ENCODE measurements around the gene RELT.

The RELT gene

GRCh38 chr11:73393479-73394415 lies 17.5 kb downstream of the RELT start:
- peak; percentile 88 for DNase-seq (ENCODE audit: low spot score)
- TF ChIP-seq CTCF (IDR thresholded peaks at IDR 0.05; ENCODE audit: borderline replicate concordance, control extremely low read depth, extremely low read depth, insufficient read depth, missing control alignments), result peak; percentile 68
- in situ Hi-C loops (cut with MboI; ENCODE audit: low sequenced_read_pairs, unreplicated experiment), result no loop called here

- in situ Hi-C loops (cut with MboI; ENCODE audit: low sequenced_read_pairs, unreplicated experiment), result no loop called here
- no peak for DNase-seq (ENCODE audit: low spot score)
- no peak for TF ChIP-seq CTCF (IDR thresholded peaks at IDR 0.05; ENCODE audit: borderline replicate concordance, control extremely low read depth, extremely low read depth, insufficient read depth, missing control alignments)
Observed at GRCh38 chr11:73394416-73395296, 18.5 kb downstream of the RELT start.

- TF ChIP-seq CTCF (IDR thresholded peaks at IDR 0.05; ENCODE audit: borderline replicate concordance, control extremely low read depth, extremely low read depth, insufficient read depth, missing control alignments), result no peak
- in situ Hi-C loops (cut with MboI; ENCODE audit: low sequenced_read_pairs, unreplicated experiment), result no loop called here
Observed at GRCh38 chr11:73395297-73396208, 19.4 kb downstream of the RELT start.

GRCh38 chr11:73396251-73396930 lies 20.2 kb downstream of the RELT start:
- in situ Hi-C loops (cut with MboI; ENCODE audit: low sequenced_read_pairs, unreplicated experiment), result no loop called here
- no peak for TF ChIP-seq CTCF (IDR thresholded peaks at IDR 0.05; ENCODE audit: borderline replicate concordance, control extremely low read depth, extremely low read depth, insufficient read depth, missing control alignments)

More at GRCh38 chr11:73395297-73396208, 19.4 kb downstream of the RELT start:
- DNase-seq (ENCODE audit: low spot score), result no peak

GRCh38 chr11:73396985-73397384 lies 20.8 kb downstream of the RELT start:
- in situ Hi-C loops (cut with MboI; ENCODE audit: low sequenced_read_pairs, unreplicated experiment), result no loop called here
- DNase-seq (ENCODE audit: low spot score), result no peak

More at GRCh38 chr11:73396251-73396930, 20.2 kb downstream of the RELT start:
- DNase-seq (ENCODE audit: low spot score), result no peak

More at GRCh38 chr11:73396985-73397384, 20.8 kb downstream of the RELT start:
- no peak for TF ChIP-seq CTCF (IDR thresholded peaks at IDR 0.05; ENCODE audit: borderline replicate concordance, control extremely low read depth, extremely low read depth, insufficient read depth, missing control alignments)

All from GM13976 (cell line).